A204.1 (cell line): Measurements from ENCODE around the gene FCHO1.
"Not testable (repeated sequence)": the region's sequence is repeated elsewhere in the genome, so short reads cannot be mapped to it uniquely, and the experiment has no call there.

Experiments used
- FAIRE-seq: peaks from 2 replicates; lab custom pipeline; 2012; peaks lifted over from hg19 to GRCh38; lab: Jason Lieb, UNC

Gene FCHO1

DNA sequence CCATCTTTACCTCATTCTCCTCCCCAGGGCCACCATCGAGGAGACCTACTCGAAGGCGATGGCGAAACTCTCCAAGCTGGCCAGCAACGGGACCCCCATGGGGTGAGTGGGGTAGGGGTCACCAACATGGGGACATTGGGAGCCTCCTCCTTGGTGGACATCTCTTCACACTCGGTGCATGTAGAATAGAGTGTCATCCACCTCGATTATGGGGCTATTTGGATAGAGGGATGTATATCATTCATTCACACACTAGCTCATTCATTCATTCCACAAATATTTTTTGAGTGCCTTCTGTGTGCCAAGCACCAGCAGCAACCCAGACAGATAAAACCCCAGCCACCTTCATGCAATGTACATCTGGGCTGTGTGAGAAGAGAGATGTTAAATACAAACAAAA is 13.1 kb downstream of the FCHO1 start:
- no peak for FAIRE-seq

DNA sequence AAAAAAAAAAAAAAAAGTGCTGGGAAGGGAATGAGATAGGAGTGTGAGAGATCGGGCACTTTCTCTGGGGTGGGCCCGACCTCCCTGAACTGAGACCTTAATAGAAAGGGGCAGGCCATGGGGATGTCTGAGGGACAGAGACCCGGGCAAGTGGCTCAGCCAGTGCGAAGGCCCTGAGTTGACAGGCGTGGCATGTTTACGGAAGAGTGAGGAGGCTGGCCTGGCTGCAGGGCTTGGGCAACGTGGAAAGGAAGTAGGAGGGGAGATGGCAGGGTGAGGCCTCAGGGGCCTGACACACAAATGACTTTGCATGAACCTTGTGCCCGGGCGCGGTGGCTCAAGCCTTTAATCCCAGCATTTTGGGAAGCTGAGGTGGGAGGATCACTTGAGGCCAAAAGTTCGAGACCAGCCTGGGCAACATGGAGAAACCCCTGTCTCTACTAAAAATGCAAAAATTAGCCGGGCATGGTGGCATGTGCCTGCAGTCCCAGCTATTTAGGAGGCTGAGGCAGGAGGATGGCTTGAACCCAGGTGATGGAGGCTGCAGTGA is 13.9 kb downstream of the FCHO1 start:
- FAIRE-seq: no peak

DNA sequence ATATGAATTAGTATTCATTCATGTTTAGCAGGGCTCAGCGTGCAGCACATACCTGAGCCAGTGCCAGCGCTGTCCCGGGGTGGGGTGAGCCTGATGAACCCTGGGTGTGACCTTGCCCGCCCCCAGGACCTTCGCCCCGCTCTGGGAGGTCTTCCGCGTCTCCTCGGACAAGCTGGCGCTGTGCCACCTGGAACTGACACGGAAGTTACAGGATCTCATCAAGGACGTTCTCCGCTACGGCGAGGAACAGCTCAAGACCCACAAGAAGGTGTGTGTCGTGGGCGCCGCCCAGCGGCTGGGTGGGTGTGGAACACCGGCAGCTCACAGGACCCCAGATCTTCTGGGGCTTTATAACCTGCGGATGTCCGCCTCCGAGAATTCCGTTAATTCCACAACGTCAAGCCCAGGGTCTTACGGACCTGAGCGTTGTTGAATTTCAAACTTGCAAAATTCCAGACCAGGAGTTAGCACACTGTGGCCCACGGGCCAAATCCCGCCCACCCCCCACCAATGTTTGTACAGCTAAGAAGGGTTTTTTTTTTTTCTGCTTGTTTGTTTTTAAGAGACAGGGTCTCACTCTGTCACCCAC is 15.4 kb downstream of the FCHO1 start:
- no peak for FAIRE-seq

DNA sequence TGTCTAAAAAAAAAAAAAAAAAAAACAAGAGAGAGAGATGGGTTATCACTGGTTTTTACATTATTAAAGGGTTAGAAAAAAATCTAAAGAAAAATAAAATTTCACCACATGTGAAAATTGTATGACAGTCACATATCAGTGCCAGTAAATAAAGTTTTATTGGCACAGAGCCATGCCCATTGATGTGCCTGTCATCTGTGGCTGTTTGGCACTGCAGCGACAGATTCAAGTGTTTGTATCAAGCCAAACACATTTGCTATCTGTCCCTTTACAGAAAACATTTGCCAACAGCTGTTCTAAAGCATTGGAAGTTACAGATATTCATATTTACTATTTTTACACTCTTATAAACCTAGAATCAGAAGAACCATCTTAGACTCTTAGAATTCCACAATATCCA is 16.3 kb downstream of the FCHO1 start:
- no peak for FAIRE-seq

DNA sequence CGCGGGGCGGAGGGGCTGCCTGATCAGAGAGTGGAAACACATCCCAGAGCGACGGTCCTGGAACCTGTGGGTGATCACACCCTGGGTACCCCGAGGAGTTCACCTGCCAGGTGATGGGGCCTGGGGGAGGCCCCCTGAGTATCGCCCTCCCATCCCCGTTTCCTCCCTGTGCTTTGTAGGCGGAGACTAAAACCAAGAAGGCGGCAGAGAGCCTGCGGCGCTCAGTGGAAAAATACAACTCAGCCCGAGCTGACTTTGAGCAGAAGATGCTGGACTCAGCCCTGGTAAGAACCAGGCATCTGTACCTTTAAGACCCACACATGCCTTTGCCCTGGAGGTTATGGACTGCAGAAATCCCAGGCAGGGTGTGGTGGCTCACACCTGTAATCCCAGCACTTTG is 19.3 kb downstream of the FCHO1 start:
- no peak for FAIRE-seq

DNA sequence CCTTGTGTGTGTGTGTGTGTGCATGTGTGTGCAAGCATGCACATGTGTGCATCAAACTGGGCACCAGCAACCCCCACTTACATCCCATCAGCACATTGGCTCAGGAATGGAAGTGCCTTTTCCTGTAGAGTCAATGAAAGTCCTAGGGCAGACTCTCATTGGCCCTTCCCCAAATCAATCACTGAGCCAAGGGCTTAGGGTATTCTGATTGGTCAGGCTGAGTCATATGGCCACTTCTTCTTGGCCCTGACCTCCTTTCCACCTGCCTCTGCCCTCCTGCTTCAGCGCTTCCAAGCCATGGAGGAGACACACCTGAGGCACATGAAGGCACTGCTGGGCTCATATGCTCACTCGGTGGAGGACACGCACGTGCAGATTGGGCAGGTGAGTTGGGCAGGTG is 20.9 kb downstream of the FCHO1 start:
- FAIRE-seq: no peak

DNA sequence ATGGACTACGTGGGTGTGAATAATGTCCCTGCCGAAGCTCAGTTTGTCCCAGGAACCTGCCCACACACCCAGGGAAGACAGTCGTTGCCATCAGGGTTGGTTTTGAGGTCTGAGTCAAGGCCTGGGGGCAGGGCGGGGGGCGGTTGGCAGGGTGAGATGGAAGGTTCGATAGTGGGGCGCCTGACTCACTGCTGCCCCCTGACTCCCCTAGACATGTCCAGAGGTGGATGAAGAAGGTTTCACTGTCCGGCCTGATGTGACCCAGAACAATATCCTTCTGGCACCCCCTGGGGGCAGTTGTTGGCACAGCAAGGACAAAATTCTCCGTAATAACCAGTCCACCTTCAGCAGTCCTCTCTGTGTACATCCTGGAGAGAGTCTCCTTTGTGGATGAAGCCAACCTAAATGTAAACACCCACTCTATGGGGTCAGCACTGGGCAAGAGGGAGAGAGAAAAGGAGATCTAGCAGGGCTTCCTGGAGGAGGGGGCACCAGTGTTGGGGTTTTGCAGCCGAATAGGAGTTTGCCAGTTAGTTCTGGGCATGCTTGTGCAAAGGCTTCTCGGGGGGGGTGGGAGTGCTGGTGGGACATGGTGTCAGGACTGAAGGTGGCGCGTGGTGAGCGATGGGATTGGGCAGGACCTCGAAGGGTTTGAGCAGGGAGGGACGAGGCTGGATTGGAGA is 24.1 kb downstream of the FCHO1 start:
- no peak for FAIRE-seq

DNA sequence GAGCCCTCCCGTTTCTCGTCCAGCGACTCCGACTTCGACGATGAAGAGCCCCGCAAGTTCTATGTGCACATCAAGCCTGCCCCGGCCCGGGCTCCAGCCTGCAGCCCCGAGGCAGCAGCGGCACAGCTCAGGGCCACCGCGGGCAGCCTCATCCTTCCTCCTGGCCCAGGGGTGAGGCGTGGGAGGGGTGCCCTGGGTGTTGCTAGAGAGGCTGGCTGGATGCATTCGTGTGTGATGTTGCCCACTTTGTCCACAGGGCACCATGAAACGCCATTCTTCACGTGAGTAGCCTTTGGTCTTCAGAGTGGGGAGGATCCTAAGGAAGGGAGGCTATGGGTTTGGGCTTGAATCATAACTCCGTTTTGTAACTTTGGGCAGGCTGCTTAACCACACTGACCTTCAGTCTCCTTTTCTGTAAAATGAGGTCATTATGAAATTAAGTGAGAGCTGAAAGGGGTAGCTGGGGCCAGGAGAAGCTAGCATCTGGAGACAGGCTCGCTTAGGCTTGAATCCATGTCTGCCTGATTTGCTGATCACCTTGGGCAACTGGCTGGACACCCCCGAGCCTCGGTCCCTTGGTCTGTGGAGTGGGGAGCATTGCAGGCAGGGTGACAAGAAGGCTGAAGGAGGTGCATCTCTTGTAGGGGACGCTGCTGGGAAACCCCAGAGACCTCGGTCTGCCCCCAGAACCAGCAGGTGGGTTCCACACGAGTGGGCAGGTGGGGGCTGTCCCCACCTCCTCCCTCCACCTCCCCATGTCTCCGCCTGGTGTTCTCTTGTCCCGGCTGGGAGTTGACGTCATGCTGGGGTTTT is 24.9 kb downstream of the FCHO1 start:
- no peak for FAIRE-seq

DNA sequence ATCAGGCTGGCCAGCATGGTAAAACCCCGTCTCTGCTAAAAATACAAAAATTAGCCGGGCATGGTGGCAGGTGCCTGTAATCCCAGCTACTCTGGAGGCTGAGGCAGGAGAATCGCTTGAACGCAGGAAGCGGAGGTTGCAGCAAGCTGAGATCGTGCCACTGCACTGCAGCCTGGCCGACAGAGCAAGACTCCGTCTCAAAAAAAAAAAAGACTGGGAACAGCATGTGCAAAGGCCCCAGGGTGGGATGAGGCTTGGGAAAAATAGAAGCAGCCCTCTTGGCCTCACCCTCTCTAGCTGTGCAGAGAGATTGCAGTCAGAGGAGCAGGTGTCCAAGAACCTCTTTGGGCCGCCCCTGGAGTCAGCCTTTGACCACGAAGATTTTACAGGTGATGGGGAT is 26.6 kb downstream of the FCHO1 start:
- not testable (repeated sequence) for FAIRE-seq

DNA sequence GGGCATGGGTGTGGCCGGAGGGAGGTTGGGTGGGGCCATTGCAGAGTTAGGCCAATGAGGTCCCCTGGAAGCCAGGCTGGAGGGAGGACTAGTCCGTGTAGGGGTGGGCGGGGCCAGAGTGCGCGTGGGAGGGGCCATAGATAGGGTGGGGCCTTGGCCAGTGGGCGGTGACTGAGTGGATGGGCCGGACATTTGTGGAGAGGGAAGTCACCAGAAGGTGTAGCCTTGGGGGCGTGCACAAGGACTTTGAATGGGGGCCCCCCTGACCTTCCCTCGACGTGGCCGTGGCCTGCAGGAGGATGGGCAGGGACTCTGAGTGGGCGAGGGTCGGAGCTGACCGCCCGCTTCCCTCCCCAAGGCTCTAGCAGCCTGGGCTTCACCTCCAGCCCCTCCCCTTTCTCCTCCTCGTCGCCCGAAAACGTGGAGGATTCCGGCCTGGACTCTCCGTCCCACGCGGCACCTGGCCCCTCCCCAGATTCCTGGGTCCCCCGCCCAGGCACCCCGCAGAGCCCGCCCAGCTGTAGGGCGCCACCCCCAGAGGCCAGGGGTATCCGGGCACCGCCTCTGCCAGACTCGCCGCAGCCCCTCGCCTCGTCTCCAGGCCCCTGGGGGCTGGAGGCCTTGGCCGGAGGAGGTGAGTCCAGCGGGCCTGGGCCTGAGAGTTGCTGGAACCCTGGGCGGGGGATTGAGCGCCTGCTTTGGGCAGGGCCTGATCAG is 27.1 kb downstream of the FCHO1 start:
- FAIRE-seq: no peak

DNA sequence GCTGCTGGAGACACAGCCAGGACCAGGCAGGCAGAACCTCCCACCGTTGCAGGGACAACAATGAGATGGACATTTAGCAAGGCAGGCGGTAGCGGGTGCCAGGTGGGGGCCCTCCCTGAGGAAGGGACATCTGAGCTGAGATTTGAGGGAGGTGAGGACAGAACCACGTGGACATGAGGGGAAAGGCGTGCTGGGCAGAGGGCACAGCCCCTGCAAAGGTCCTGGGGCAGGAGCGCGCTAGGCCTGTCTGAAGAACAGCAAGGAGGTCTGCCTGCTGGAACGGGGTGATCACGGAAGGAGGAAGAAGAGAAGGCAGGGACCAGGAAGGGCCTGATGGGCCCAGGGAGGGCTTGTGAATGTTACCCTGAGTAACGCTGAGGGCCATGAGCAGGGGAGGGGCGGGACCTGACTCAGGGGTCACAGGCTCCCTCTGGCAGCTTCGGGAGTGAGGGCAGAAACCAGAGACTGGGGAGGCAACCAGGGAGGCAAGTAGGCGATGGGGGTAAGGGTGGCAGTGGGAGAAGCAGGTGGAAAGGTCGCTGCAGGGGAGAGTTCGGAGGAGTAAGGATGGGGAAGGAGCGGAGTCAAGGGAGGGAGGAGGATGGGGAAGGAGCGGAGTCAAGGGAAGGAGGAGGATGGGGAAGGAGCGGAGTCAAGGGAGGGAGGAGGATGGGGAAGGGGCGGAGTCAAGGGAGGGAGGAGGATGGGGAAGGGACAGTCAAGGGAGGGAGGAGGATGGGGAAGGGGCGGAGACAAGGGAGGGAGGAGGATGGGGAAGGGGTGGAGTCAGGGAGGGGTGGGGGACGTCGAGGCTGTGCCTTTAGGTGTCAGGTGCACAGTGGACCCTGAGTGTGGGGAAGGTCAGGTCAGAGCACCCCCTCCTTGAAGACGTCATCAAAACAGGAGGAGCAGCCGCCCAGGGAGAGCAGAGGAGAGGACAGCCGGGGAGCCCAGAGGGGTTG is 28.0 kb downstream of the FCHO1 start:
- no peak for FAIRE-seq

DNA sequence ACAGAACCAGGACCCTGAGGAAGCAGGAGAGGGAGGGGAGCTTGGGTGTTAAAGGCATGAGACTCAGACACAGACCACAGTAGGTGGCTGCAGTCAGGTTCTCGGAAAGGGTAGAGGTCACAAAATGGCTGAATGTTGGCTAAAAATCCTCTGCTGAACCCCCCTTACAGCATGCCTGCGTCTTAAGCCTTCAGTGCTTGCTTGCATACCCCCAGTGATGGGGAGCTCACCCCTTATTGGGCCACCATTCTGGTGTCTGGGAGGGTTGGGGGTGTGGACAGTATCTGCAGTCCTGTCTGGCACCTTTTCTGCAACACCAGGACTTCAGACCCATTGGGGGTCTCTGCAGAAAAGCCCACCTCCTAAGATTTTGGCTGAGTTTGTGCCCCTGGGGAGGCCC is 29.5 kb downstream of the FCHO1 start:
- FAIRE-seq: no peak

DNA sequence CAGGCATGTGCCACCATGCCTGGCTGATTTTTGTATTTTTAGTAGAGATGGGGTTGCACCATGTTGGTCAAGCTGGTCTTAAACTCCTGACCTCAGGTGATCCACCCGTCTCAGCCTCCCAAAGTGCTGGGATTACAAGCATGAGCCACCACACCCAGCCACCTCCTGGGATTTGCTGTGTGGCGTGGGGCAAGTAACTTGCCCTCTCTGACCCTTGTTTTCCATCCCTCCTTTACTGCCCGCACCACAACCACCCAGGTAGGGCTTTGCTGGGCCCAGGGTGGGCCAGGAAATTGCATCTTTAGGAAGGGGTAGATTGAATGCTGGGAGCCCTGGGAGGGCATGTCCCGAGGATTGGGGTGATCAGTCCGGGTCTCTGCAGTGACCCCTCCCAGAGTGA is 32.4 kb downstream of the FCHO1 start:
- FAIRE-seq: not testable (repeated sequence)

DNA sequence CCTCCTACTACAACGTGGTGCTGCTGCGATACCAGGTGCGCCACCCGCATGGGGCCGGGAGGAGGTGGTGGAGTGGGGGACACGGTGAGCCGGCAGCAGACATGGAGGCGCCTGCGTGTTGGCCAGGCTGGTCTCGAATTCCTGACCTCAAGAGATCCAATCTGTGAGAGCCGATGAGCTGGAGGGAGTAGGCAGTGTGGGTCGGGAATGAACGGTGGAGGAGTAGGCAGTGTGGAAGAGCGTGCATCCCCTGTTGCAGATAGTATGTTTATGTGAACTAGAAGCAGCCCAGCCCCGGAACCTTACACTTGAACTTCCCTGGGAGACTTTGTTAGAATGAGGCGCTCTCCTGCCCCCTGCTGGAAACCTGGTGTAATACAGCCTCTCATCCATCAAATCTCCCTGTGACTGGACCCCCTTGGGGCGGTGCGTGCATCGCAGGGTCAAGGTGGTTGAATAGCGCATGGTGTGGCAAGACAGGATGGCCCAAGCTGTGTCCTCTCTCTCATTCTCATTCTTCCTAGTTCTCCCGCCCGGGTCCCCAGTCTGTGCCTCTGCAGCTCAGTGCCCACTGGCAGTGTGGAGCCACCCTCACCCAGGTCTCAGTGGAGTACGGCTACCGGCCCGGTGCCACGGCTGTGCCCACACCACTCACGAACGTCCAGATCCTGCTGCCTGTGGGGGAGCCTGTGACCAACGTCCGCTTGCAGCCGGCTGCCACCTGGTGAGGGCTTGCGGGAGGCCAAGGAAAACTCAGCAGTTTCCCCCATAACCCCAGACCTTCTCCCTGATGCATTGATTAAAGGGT is 33.1 kb downstream of the FCHO1 start:
- FAIRE-seq: no peak

DNA sequence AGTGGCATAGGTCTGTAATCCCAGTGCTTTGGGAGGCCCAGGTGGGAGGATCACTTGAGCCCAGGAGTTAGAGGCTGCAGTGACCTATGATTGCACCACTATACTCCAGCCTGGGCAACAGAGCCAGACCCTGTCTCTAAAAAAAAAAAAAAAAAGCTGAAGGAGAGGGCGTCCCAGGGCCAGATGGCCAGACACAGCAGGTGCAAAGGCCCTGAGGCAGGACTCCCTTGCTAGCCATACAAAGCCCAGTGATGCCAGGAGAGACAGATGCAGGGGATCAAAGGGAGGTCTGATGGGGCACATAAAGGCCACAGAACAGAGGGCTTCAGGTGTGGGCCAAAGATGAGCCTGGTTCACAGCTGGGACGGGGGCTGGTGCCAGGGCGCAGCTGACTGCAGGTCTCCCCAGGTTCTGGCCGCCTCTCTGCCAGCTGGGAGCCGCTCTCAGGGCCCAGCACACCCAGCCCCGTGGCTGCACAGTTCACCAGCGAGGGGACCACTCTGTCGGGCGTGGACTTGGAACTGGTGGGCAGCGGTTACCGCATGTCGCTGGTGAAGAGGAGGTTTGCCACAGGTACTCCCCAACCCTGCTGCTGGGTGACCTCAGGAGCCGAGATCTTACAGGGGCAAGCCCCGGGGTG is 36.1 kb downstream of the FCHO1 start:
- FAIRE-seq: no peak

DNA sequence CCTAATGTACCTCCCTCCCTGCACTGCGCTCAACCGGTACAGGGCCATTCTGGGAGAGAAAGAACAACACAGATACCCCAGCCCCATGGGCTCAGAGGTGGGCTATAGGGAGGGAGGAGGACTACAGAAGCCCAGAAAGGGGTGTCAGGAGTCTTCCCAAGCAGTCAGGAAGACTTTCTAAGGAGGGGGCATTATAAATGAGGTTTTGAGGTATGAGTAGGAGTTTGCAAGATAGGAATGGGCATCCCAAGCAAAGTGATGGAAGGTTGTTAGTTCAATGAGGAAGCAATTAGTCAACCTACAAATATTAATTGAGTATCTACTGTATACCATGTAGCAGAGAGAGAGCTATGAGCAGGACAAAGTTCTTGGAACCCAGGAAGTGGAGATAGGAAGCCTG is 37.4 kb downstream of the FCHO1 start:
- FAIRE-seq: no peak

DNA sequence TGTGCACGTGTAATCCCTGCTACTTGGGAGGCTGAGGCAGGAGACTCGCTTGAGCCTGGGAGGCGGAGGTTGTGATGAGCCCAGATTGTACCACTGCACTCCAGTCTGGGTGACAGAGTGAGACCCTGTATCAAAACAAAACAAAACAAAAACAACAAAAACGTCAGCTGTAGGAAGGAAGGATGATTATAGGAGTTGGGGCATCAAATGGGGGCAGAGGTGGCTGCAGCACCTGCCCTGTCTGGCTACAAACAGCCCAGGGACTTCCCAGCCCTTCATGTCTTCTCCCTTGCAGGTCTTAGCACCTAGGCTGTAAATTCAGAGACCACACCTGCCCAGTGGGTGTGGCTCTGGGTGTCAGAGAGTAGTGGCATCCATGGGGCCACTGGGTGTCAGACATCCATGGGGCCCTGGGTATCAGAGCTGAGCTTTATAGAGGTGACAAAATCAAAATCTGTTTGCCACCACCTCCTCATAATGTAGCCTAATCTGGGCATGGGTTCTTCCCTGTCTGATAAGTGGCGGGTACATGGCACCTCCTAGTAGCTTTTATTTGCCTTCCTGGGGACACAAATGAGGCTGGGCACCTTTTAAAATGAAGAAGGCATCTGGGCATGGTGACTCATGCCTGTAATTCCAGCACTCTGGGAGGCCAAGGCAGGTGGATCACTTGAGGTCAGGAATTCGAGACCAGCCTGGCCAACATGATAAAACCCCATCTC is 38.9 kb downstream of the FCHO1 start:
- no peak for FAIRE-seq

DNA sequence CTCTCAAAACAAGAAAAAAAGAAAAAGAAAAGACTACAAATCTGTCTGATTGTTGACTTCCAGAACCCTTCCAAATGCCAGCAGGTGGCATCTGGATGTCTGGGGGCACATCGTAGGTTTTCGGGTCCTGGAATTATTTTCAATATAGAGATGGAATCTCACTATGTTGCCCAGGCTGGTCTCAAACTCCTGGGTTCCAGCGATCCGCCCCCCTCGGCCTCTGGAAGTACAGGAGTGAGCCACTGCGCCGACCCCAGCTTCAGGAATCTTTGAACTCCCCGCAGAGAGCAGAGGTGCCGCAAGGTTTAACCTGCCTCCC is 43.1 kb downstream of the FCHO1 start:
- FAIRE-seq: no peak

DNA sequence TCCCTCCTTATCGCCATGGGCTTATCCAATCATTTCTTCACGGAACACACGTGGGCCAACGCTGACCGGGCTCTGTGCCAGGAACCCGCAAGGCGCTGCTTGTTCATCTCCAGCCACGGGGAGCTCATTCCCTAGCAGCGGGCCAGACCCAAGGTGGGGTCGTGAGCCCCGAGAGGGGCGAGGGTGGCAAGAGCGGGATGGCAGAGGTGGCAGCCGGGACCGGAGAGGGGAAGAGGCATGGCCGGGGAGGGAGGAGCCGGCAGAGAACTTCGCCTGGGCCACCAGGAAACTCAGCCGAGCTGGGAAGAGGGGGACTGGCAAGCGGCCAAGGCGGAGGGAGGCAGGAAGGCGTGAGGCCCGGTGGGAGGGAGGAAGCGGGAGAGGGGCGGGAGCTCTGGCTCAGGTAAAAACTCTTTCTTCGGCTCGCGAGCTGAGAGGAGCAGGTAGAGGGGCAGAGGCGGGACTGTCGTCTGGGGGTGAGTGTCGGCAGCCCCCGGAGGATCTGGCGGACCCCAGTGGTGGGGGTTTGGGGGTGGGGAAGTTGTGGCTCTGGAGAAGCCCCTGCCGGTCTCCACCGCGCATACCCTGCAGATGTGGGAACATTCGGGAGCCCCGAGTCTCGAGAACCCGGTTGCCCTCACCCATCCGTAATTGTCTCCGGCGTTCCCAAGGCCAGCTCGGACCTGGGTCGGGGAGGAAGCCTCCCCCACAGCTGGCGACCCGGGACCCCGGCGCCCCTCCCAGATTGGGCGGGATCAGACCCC is 43.6 kb downstream of the FCHO1 start, which contains the start of gene B3GNT3:
B3GNT3 (plus strand) TSS at position 408 of the 764 bp plus-strand sequence. CDS start 12,670 bp downstream, outside the sequence.
- no peak for FAIRE-seq
